IPS-18c (cell line): ENCODE measurements around the gene SDK2.
"Not testable (repeated sequence)": the region's sequence is repeated elsewhere in the genome, so short reads cannot be mapped to it uniquely, and the experiment has no call there.

Experiments
- H3K4me3 ChIP-seq: 2 replicates; pipeline ENCODE4 v1.7.0; 2013; ENCODE audit warnings: low read depth, mild to moderate bottlenecking, low read length, moderate library complexity; ENCODE audit not compliant: insufficient read depth
- H3K9me3 ChIP-seq: one replicate; pipeline ENCODE4 v1.6.1; 2013; ENCODE audit warnings: mild to moderate bottlenecking, low read length, moderate library complexity; ENCODE audit not compliant: control insufficient read depth, insufficient read depth

SDK2 gene

GRCh38 chr17:73309727-73310596 is 334.3 kb downstream of the SDK2 start:
- Histone ChIP-seq H3K9me3 (no peaks in the 10 kb centered on the region), H3K4me3 (peak overlapping the region; percentile 87)

- H3K4me3 ChIP-seq: not testable (repeated sequence)
Measured at GRCh38 chr17:73308959-73309358, 335.3 kb downstream of the SDK2 start.

GRCh38 chr17:73308017-73308823 is 336.0 kb downstream of the SDK2 start:
- H3K9me3 ChIP-seq: no peaks in the 10 kb centered on the region
- no peak overlapping the region for H3K4me3 ChIP-seq

More at GRCh38 chr17:73308959-73309358, 335.3 kb downstream of the SDK2 start:
- H3K9me3 ChIP-seq: not testable (repeated sequence)

- Histone ChIP-seq H3K4me3 (no peak overlapping the region), H3K9me3 (no peaks in the 10 kb centered on the region)
Measured at GRCh38 chr17:73307130-73307529, 337.1 kb downstream of the SDK2 start.

- Histone ChIP-seq H3K9me3 (no peaks in the 10 kb centered on the region), H3K4me3 (no peak overlapping the region)
Measured at GRCh38 chr17:73305845-73306836, 338.1 kb downstream of the SDK2 start.

GRCh38 chr17:73304971-73305812 is 339.1 kb downstream of the SDK2 start:
- H3K4me3 ChIP-seq: peak overlapping the region; percentile 31; the same call in 1 of the 2 replicates

GRCh38 chr17:73304438-73304837 is 339.8 kb downstream of the SDK2 start:
- H3K4me3 ChIP-seq: no peak overlapping the region
- H3K9me3 ChIP-seq: no peaks in the 10 kb centered on the region

More at GRCh38 chr17:73304971-73305812, 339.1 kb downstream of the SDK2 start:
- H3K9me3 ChIP-seq: no peaks in the 10 kb centered on the region

GRCh38 chr17:73302189-73302588 is 342.1 kb downstream of the SDK2 start:
- Histone ChIP-seq H3K9me3 (no peaks in the 10 kb centered on the region), H3K4me3 (no peak overlapping the region)

GRCh38 chr17:73301369-73301768 is 342.9 kb downstream of the SDK2 start:
- Histone ChIP-seq H3K9me3 (no peaks in the 10 kb centered on the region), H3K4me3 (no peak overlapping the region)

GRCh38 chr17:73300392-73300791 is 343.9 kb downstream of the SDK2 start:
- Histone ChIP-seq H3K9me3 (no peaks in the 10 kb centered on the region), H3K4me3 (no peak overlapping the region)

GRCh38 chr17:73297934-73298861 is 346.0 kb downstream of the SDK2 start:
- Histone ChIP-seq H3K4me3 (no peak overlapping the region), H3K9me3 (no peaks in the 10 kb centered on the region)

GRCh38 chr17:73293480-73293911 is 350.7 kb downstream of the SDK2 start:
- no peaks in the 10 kb centered on the region for H3K9me3 ChIP-seq
- no peak overlapping the region for H3K4me3 ChIP-seq

- H3K4me3 ChIP-seq: no peak overlapping the region
Measured at GRCh38 chr17:73293031-73293430, 351.2 kb downstream of the SDK2 start.

GRCh38 chr17:73292031-73292531 is 352.2 kb downstream of the SDK2 start:
- Histone ChIP-seq H3K9me3 (no peaks in the 10 kb centered on the region), H3K4me3 (no peak overlapping the region)

More at GRCh38 chr17:73293031-73293430, 351.2 kb downstream of the SDK2 start:
- H3K9me3 ChIP-seq: no peaks in the 10 kb centered on the region

- Histone ChIP-seq H3K4me3 (no peak overlapping the region), H3K9me3 (no peaks in the 10 kb centered on the region)
Measured at GRCh38 chr17:73291260-73291801, 352.9 kb downstream of the SDK2 start.
